ENCODE data around the gene MSMB.

MSMB gene

GRCh38 chr10:46068117-46068516, 22.0 kb upstream of the MSMB start:
- H3K27ac ChIP-seq (ENCODE audit: low read depth, low read length), result no peak overlapping the region
- H3K9ac ChIP-seq (ENCODE audit: low read length), result no peak overlapping the region
- no peaks in the 10 kb centered on the region for H4K20me1 ChIP-seq (ENCODE audit: low read depth, low read length)
- H3K36me3 ChIP-seq (ENCODE audit: low read length), result no peaks in the 10 kb centered on the region
- TF ChIP-seq CTCF (IDR thresholded peaks at IDR 0.05; ENCODE audit: insufficient read depth, low read length, poor library complexity, severe bottlenecking), result no peak
- TF ChIP-seq EZH2phosphoT487 (conservative IDR thresholded peaks at IDR 0.05; ENCODE audit: low read length), result no peak
- H3K79me2 ChIP-seq (ENCODE audit: insufficient read depth, low read length), result no peaks in the 10 kb centered on the region
- no peaks in the 10 kb centered on the region for H3K27me3 ChIP-seq (ENCODE audit: low read length)
- no peaks in the 10 kb centered on the region for H3K9me3 ChIP-seq (ENCODE audit: insufficient read depth, low read length)
- no peaks in the 10 kb centered on the region for H3F3A ChIP-seq (ENCODE audit: insufficient read depth)
- H2AFZ ChIP-seq (ENCODE audit: low read depth, low read length, severe bottlenecking), result no peak overlapping the region
- no peaks in the 10 kb centered on the region for H3K9me2 ChIP-seq (replicated peaks; ENCODE audit: insufficient read depth, low read length)
- no peak overlapping the region for H3K4me2 ChIP-seq (ENCODE audit: low read depth, low read length, poor library complexity, severe bottlenecking)
- no peak overlapping the region for H3K4me3 ChIP-seq (ENCODE audit: insufficient read depth, low read length, poor library complexity, severe bottlenecking)

GRCh38 chr10:46064269-46064817, 18.3 kb upstream of the MSMB start:
- no peaks in the 10 kb centered on the region for H3F3A ChIP-seq (ENCODE audit: insufficient read depth)
- H3K4me2 ChIP-seq (ENCODE audit: low read depth, low read length, poor library complexity, severe bottlenecking), result no peak overlapping the region
- no peak overlapping the region for H3K4me3 ChIP-seq (ENCODE audit: insufficient read depth, low read length, poor library complexity, severe bottlenecking)
- H3K79me2 ChIP-seq (ENCODE audit: insufficient read depth, low read length), result no peaks in the 10 kb centered on the region
- no peak overlapping the region for H3K9ac ChIP-seq (ENCODE audit: low read length)
- H3K27me3 ChIP-seq (ENCODE audit: low read length), result no peaks in the 10 kb centered on the region; the same call in 1 of the 2 replicates
- H4K20me1 ChIP-seq (ENCODE audit: low read depth, low read length), result no peaks in the 10 kb centered on the region
- no peaks in the 10 kb centered on the region for H3K9me3 ChIP-seq (ENCODE audit: insufficient read depth, low read length)
- no peaks in the 10 kb centered on the region for H3K36me3 ChIP-seq (ENCODE audit: low read length)
- H3K9me2 ChIP-seq (replicated peaks; ENCODE audit: insufficient read depth, low read length), result no peaks in the 10 kb centered on the region
- H3K27ac ChIP-seq (ENCODE audit: low read depth, low read length), result no peak overlapping the region
- H2AFZ ChIP-seq (ENCODE audit: low read depth, low read length, severe bottlenecking), result no peak overlapping the region
- TF ChIP-seq CTCF (IDR thresholded peaks at IDR 0.05; ENCODE audit: insufficient read depth, low read length, poor library complexity, severe bottlenecking) (no peak), EZH2phosphoT487 (conservative IDR thresholded peaks at IDR 0.05; ENCODE audit: low read length) (no peak)

GRCh38 chr10:46062723-46063428, 16.8 kb upstream of the MSMB start:
- H3K4me3 ChIP-seq (ENCODE audit: insufficient read depth, low read length, poor library complexity, severe bottlenecking), result no peak overlapping the region
- H4K20me1 ChIP-seq (ENCODE audit: low read depth, low read length), result no peaks in the 10 kb centered on the region
- H3F3A ChIP-seq (ENCODE audit: insufficient read depth), result no peaks in the 10 kb centered on the region
- H3K27me3 ChIP-seq (ENCODE audit: low read length), result no peaks in the 10 kb centered on the region; the same call in 1 of the 2 replicates
- H3K9ac ChIP-seq (ENCODE audit: low read length), result no peak overlapping the region
- H2AFZ ChIP-seq (ENCODE audit: low read depth, low read length, severe bottlenecking), result no peak overlapping the region
- no peaks in the 10 kb centered on the region for H3K79me2 ChIP-seq (ENCODE audit: insufficient read depth, low read length)
- no peaks in the 10 kb centered on the region for H3K9me3 ChIP-seq (ENCODE audit: insufficient read depth, low read length)
- no peak for TF ChIP-seq EZH2phosphoT487 (conservative IDR thresholded peaks at IDR 0.05; ENCODE audit: low read length)
- TF ChIP-seq CTCF (IDR thresholded peaks at IDR 0.05; ENCODE audit: insufficient read depth, low read length, poor library complexity, severe bottlenecking), result no peak
- H3K9me2 ChIP-seq (replicated peaks; ENCODE audit: insufficient read depth, low read length), result no peaks in the 10 kb centered on the region
- no peaks in the 10 kb centered on the region for H3K36me3 ChIP-seq (ENCODE audit: low read length)
- no peak overlapping the region for H3K27ac ChIP-seq (ENCODE audit: low read depth, low read length)
- no peak overlapping the region for H3K4me2 ChIP-seq (ENCODE audit: low read depth, low read length, poor library complexity, severe bottlenecking)

Measured in SU-DHL-6 (cell line).